Upper lobe of left lung (tissue), 4 donors: ENCODE measurements around the gene KIRREL3.

Experiments
- CTCF ChIP-seq, 6 experiments: fragments of 450-650 bp in 4 of 6; fragments of 200-600 bp in 2 of 6; sonication (generic) in 2 of 6; IDR thresholded peaks; one replicate each; pipeline ENCODE4 v1.5.1; 2016 to 2019; ENCODE audit warnings: antibody characterized with exemption in 6 of 6
- EP300 ChIP-seq, 4 donors: sonication (generic); formaldehyde crosslinking; IDR thresholded peaks; one replicate each; pipeline ENCODE4 v1.5.1; 2017; ENCODE audit warnings: antibody characterized with exemption in 4 of 4, control low read depth in 2 of 4
- POLR2A ChIP-seq, 4 donors: fragments of 450-650 bp; IDR thresholded peaks; one replicate each; pipeline ENCODE4 v1.5.1; 2016 to 2017; ENCODE audit warnings: antibody characterized with exemption in 4 of 4, mild to moderate bottlenecking in 2 of 4
- POLR2AphosphoS5 ChIP-seq, 2 donors: sonication (generic); formaldehyde crosslinking; IDR thresholded peaks; one replicate each; pipeline ENCODE4 v1.5.1; 2017; ENCODE audit warnings: antibody characterized with exemption in 2 of 2

DNA sequence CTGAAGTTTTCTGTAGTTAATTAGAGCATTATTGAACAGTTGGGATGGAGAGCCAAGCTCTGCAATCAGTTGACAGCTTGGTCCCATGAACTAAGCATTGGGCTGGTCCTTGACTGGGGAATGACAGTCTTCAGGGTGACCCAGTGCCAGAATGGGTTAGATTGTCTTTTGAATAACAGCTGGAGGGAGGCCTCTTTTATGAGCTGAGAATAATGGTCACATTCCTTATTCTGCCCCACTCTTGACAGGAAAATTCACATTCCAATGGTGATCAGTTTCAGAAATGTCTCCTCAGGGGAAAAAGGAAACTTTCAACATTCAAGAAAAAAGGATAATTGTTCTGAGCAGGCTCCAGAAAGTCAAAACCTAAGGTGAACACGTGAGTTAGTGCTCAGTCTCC, 113.9 kb downstream of the KIRREL3 start:
- no peak for TF ChIP-seq EP300 (IDR thresholded peaks at IDR 0.05)
- TF ChIP-seq POLR2A (IDR thresholded peaks at IDR 0.05) = no peak
- TF ChIP-seq CTCF (IDR thresholded peaks at IDR 0.05) = no peak
- TF ChIP-seq POLR2AphosphoS5 (IDR thresholded peaks at IDR 0.05) = no peak
